GM12878 (cell line): ENCODE data around the gene TRAF3.

ENCODE experiments used
- CBFB ChIP-seq: IDR thresholded peaks from 2 replicates; pipeline ENCODE4 v1.6.1; 2016; ENCODE audit warnings: antibody characterized with exemption, low read depth
- CEBPB ChIP-seq, 2 experiments: fragments of 150-350 bp in 1 of 2; IDR thresholded peaks; 2 replicates each; pipeline ENCODE4 v1.6.1; 2012 to 2014; ENCODE audit warnings: low read depth in 2 of 2, low read length in 2 of 2, borderline replicate concordance in 1 of 2, inconsistent platforms in 1 of 2
- CREM ChIP-seq: IDR thresholded peaks from 2 replicates; pipeline ENCODE4 v1.6.1; 2014; ENCODE audit warnings: antibody characterized with exemption, low read depth
- CTCF ChIP-seq, 3 experiments: IDR thresholded peaks in 2 of 3; conservative IDR thresholded peaks in 1 of 3; 2 replicates each; pipeline ENCODE4 v1.5.1; 2011; ENCODE audit warnings: low read depth in 3 of 3, low read length in 3 of 3, mild to moderate bottlenecking in 3 of 3, control low read depth in 2 of 3, moderate library complexity in 2 of 3, inconsistent platforms in 1 of 3, mixed read lengths in 1 of 3; ENCODE audit not compliant: control insufficient read depth in 2 of 3, insufficient read depth in 1 of 3; ENCODE audit errors: extremely low read depth in 1 of 3
- EZH2 ChIP-seq: IDR thresholded peaks from 2 replicates; pipeline ENCODE4 v1.6.1; 2012; ENCODE audit warnings: low read depth, mild to moderate bottlenecking, control low read depth, inconsistent platforms, low read length, borderline replicate concordance; ENCODE audit not compliant: control insufficient read depth
- HDGF ChIP-seq: fragments of 450-650 bp; IDR thresholded peaks from 2 replicates; pipeline ENCODE4 v1.6.1; 2016; ENCODE audit warnings: antibody characterized with exemption
- IRF4 ChIP-seq: IDR thresholded peaks from 2 replicates; pipeline ENCODE4 v1.6.1; 2011; ENCODE audit warnings: low read depth, low read length
- NR2C2 ChIP-seq: IDR thresholded peaks from 2 replicates; pipeline ENCODE4 v1.6.1; 2011; ENCODE audit warnings: borderline replicate concordance, low read depth; ENCODE audit not compliant: control insufficient read depth, insufficient read length
- POLR2A ChIP-seq: IDR thresholded peaks from 2 replicates; pipeline ENCODE4 v1.6.1; 2011; ENCODE audit warnings: low read depth, mild to moderate bottlenecking, low read length
- POLR2AphosphoS5 ChIP-seq: IDR thresholded peaks from 2 replicates; pipeline ENCODE4 v1.6.1; 2011; ENCODE audit warnings: mild to moderate bottlenecking, low read length, inconsistent platforms
- YY1 ChIP-seq: IDR thresholded peaks from 2 replicates; pipeline ENCODE4 v1.6.1; 2011; ENCODE audit warnings: low read depth, mild to moderate bottlenecking, low read length
- ZNF274 ChIP-seq: IDR thresholded peaks from one replicate; pipeline ENCODE4 v1.8.0; 2011; ENCODE audit not compliant: insufficient read length, insufficient read depth

- TF ChIP-seq NR2C2 (no peak), CTCF (IDR thresholded peaks at IDR 0.05 in 2 of 3, conservative IDR thresholded peaks at IDR 0.05 in 1 of 3; ENCODE audit: control insufficient read depth in 2 of 3, extremely low read depth in 1 of 3, insufficient read depth in 1 of 3, low read depth in 3 of 3, low read length in 3 of 3) (no peak), YY1 (no peak), POLR2AphosphoS5 (no peak), CEBPB (IDR thresholded peaks at IDR 0.05; ENCODE audit: borderline replicate concordance in 1 of 2, low read depth in 2 of 2, low read length in 2 of 2) (no peak), CBFB (no peak), POLR2A (no peak), EZH2 (no peak), HDGF (no peak), CREM (no peak), IRF4 (no peak), ZNF274 (no peak)
Observed at GRCh38 chr14:102955636-102956408, 178.6 kb downstream of the TRAF3 start.
